ENCODE measurements around the gene MED12L.

DNA sequence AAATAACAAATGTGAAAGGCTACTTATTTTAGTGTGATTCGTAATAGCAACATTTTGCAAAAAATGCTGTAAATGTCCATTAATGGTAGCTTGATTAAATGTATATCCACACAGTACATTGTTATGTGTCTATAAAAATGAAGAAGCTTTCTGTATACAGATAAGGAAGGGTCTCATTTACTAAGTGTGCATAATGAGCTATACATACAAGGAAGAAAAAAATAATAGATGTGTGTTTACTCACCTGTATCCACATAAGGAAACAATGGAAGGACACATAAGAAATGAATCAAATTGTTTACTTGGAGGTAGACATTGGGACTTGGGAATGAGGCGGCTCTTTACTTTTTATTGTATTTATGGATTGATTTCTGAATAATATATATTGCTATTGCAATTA is 34.9 kb downstream of the MED12L start:
- TF ChIP-seq, protein P1, sequence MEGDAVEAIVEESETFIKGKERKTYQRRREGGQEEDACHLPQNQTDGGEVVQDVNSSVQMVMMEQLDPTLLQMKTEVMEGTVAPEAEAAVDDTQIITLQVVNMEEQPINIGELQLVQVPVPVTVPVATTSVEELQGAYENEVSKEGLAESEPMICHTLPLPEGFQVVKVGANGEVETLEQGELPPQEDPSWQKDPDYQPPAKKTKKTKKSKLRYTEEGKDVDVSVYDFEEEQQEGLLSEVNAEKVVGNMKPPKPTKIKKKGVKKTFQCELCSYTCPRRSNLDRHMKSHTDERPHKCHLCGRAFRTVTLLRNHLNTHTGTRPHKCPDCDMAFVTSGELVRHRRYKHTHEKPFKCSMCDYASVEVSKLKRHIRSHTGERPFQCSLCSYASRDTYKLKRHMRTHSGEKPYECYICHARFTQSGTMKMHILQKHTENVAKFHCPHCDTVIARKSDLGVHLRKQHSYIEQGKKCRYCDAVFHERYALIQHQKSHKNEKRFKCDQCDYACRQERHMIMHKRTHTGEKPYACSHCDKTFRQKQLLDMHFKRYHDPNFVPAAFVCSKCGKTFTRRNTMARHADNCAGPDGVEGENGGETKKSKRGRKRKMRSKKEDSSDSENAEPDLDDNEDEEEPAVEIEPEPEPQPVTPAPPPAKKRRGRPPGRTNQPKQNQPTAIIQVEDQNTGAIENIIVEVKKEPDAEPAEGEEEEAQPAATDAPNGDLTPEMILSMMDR (IDR thresholded peaks at IDR 0.05), result no peak
- TF ChIP-seq POLR2A (IDR thresholded peaks at IDR 0.05), result no peak

Measured in Peyer's patch (tissue), 4 donors.